ENCODE measurements around the gene ARHGAP19. TPM values are rescaled to one million over a fixed set of nuclear protein-coding genes. Genes with fewer than 3 reads are reported as not detected.

ARHGAP19 gene
- total RNA-seq, 1 experiment from 2014 or later: 9.8 TPM

DNA sequence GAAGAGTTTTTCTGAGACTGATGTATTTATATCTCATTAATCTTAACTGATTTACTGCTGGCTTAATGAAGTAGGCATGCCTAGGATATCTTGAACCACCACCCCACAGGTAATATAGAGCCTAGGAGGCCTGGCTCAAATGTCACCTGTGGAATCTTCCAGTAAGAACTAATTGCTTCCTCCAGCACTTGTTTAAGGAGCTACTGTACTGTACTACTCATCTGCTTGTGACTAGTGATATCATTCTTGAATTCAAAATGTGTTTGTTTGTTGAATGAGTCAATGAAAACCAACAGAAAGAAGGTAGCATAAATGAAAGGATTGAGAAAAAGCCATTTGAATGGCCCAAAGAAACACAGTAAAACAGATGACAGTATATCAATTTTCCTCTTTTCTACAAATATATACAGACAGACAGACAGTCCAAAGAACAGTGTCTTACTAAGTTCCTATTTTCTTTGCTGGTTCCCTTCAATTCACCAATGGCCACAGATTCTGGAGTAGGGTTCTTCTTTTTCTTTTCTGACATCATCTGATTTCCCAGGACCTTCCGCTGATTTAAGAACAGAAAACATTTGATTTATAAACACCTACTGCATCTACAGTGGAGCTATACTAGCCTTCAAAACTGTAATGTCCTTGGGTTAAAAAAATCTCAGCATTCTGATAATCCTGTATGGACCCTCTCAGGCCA lies 63.0 kb downstream of the ARHGAP19 start:
- no peak for DNase-seq (ENCODE audit: low read depth)

DNA sequence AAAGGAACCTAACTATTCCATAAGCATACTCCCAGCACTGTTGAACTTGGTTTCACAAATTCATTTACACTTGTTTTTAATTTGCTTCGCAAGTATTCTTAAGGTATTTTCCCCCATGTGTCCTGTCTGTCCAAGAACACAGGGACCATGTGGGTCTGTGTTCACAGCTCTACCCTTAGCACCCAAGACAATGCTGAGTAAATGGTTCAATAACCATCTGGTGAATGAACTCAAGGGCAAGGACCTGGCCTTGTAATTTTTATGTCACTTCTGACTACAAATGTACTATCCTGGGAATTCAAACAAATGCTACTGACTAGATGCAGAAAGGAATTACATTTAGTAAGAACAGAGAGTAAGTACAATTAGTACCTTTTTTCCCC lies 63.7 kb downstream of the ARHGAP19 start:
- no peak for DNase-seq (ENCODE audit: low read depth)

DNA sequence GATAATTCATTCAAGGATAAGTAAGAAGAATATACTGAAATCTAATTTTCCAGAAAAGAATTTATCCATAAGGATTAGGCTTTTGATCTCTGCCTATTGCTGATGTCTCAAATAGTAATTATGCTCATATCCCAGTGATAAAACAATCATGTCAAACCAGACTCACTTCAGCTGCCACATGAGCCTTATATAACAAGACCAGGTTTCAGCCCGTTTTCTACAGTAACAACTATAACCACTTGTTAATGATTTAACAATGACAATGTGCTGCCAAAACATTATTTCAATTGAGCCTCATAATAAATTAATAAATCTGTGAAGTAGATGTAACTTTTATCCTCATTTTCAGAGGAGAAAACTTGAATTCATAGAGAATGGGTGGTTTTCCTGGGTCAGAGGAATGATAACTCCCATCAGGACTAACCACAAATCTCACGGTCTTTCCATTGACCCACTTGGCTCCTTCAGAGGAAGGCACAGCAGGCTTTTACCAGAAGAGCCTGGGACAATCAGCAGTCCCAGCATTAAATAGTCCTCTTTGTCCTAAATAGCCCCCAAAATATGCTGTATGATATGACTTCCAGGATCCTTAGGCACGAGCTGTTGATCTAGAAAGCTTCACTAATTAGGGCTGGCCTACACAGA lies 64.2 kb downstream of the ARHGAP19 start:
- no peak for DNase-seq (ENCODE audit: low read depth)

DNA sequence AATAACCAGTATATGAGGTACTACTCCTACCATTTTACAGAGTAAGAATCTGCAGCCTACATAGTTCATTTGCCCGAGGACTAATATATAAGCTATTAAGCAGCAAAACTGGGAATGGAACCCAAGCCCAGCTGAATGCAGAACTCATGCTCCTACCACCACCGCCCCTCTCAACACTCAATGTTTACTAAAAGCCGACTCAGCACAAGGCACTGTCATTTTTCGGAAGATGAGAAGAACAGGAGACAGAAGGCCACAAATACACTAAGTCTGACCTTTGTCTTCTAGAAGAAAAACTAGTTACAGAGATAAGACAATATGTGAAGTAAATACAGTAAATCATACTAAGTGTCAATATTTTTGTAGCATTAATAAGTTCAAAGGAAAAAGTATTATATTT lies 66.0 kb downstream of the ARHGAP19 start:
- DNase-seq (ENCODE audit: low read depth): no peak

DNA sequence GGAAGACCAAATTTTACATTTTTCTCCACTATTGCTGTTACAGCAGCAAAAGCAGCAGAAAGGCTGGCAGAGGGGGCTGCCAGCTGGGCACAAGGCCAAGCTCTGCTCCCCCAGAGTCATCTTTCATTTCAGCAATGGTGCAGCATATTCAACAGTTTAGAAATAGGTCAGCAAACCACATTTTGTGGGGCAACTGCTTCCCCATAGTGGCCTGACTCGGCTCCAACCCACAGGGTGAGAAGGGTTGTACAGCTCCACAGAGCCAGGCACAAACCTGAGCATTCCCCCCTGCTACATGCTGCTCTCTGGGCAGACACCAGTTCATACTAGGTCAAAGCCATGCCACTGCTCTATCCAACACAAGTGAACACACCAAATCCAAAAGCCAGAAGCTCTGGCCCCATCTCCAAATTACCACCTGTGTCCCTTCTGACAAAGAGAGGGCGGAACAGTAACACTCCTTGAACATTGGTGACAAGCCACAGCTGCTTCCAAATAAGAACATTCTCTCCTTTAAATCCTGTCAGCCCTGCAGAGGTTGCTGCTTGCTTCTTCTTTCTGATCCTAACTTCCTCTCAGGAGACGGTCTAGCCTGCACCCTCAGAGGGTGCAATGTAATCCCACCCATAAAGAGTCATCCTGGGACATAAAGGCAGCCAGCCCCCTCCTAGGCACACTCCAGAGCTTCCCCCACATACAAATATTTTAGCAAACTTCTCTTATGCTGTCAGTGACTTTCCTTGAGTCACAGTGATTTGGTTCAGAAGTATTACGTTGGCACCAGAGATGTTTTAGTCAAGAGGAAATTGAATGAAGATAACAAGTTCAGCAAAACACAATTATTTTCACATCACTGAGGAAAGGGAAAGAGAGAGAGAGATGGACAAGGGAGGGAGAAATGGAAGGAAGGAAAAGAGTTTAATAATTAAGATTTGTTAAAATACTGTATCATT lies 67.7 kb downstream of the ARHGAP19 start:
- no peak for DNase-seq (ENCODE audit: low read depth)

DNA sequence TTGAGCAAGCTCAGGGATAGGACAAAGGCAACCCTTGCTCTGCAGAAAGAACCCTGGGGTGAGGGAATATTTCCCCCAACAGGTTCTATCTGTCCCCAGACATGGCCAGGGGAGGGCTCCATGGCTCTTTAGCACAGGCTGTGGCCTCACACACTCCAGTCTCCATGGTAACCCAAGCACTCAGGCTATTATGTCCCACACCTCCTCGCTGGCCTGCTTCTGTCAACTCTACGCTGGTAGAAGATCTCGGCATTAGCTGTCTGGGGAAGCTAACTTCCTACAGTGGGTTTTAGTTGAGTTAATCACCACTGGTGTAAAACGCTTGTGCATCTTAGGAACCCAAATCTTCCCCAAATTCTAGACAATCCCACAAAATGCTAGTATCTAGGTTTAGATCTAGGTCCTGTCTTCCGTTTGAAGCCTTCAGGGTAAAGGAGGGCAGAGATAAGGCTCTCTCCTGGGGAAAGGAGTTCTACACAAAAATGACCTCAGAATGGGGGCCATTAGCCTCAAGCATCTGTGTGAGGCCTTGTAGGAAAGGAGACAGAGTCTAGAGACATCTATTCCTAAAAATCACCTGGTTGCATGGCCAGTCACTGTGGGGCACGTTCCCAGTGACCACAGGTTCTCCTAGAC lies 70.0 kb downstream of the ARHGAP19 start:
- no peak for DNase-seq (ENCODE audit: low read depth)

DNA sequence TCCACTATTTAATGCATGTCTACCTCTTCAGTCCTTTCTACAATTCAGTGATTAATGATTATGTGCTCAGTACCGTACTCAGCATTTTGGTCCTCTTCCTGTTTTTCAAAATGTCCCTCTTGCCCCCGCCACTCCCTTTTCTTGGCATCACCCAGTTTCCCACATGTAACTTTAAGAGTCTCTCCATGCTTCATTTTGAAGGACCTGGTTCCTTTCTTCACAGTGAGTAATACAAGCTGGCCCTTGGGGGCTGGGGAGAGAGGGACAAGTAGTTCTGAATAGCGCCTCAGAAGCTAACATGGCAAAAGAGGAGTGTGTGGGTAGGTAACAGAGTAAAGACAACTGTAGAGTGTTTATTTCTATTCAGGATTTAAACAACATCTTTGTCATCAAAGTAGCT lies 72.1 kb downstream of the ARHGAP19 start:
- DNase-seq (ENCODE audit: low read depth): no peak

DNA sequence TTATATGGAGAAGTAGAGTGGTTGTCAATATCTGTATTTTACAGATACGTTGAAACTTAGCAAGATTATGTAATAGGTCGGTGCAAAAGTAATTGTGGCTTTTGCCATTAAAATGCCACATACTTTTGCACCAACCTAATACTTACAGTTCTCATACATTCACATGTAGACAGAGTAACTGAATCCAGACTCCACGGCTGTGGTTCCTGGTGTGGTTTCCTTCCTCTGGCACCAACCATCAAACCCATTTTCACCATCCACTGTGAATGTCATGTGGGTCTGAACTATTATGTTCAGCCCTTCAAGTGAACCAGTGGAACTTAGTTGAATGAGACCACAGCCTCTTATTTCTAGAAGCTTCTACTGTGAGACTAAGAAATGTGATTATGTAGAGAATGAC lies 75.1 kb downstream of the ARHGAP19 start:
- no peak for DNase-seq (ENCODE audit: low read depth)

DNA sequence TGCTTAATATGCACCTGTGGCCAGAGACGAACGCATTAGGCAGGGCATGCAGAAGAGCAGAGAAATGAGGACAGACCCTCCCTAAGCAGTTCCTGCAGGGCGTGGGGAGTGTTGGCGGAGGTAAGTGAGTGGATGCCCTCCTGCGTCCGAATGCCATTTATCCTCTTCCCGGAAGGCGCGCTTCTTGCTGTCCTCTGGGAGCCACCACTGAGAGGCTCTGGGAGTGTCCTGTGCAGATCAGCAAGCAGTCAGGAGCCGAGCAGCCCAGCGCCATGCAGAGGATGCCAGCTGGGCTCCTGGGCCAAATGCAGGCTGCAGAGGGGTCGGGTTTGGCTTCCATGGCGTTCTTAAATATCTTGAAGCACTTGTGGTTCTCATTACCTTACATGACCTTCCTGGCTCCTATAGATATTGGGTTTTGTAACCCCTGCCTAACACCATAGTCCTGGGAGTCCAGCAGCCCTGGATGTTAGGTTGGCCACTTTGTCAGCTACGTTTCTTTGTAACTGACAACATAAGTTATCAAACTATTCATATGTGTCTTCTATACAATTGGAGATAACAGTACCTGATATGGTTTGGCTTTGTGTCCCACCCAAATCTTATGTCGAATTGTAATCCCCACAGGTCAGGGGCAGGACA lies 76.7 kb downstream of the ARHGAP19 start:
- DNase-seq (ENCODE audit: low read depth): no peak

DNA sequence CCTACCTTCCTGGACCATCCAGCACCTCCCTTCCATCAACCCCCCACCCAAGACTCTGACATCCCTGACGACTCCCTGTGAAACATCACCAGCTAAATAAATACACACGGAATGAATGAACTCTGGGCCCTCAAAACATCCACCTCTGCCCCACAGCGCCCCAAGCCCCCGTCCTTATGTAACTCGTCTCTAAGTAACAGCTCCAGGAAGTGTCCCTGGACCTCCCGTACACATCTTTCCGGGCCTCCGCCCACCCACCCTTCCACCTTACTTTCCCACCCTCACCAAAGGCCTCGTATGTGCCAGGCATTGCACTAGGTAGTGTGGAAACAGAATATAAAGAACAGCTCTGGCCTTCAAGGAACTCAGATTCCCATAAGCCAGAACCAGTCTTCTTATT lies 79.0 kb downstream of the ARHGAP19 start:
- DNase-seq (ENCODE audit: low read depth): no peak

DNA sequence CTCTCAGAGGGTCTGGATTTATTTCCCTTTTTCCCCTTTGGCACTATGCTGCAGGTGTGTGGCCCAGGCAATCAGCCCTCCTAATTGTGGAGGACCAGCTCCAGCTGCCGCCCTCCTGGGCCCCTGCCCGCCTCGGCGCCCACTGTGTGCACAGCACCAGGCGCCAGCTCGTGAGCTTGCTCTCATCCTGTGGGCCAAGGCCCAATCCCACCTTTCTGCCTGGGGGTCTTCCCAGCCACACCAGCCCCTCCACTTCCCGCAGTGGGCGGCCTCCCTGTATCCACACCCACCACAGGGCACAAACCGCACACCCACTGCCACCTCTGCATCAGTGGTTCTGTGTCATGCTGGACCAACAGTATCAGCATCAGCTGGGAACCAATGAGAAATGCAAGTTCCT lies 81.2 kb downstream of the ARHGAP19 start:
- DNase-seq (ENCODE audit: low read depth): no peak

DNA sequence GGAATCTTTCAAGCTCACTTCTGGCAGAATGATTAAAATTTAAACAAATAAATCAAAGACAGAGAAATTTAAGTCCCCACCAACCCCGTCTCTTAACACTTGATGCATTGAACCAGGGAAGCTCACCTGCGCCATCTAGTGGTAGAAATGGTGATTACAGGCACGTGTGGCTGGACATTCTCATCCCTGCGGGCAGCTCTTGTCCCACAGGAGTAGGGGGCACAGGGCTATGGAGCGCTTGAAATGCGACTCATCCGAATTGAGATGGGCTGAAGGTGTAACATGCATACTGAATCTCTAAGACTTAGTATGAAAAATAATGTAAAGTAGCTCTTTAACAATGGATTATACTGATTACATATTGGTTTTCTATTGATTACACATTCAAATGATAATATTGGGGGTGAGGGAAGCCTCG lies 81.9 kb downstream of the ARHGAP19 start:
- peak; percentile 64 for DNase-seq (ENCODE audit: low read depth)

DNA sequence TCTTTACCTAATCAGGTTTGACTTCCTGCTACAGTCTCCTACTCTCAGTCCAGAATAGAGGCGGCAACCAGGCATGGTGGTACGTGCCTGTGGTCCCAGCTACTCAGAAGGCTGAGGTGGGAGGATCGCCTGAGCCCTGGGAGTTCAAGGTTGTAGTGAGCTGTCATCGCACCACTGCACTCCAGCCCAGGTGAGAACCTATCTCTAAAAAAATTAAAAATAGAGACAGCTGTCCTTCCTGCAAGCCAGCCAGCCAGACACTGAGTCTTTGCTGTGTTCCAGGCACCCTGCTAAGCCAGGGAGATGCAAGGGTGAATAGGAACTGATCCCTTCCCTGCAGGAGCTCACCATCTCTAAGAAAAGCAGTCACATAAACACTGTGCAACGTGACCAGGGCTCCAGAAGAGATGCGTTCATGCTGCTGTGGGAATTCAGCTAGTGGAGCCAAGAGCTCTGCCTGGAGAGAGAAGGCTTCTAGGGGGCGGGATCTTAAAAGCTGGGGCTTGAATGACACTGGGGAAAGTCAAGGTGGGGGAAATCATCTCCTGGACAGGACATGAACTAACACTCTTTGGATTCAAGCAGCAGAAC lies 84.6 kb downstream of the ARHGAP19 start:
- DNase-seq (ENCODE audit: low read depth): no peak

DNA sequence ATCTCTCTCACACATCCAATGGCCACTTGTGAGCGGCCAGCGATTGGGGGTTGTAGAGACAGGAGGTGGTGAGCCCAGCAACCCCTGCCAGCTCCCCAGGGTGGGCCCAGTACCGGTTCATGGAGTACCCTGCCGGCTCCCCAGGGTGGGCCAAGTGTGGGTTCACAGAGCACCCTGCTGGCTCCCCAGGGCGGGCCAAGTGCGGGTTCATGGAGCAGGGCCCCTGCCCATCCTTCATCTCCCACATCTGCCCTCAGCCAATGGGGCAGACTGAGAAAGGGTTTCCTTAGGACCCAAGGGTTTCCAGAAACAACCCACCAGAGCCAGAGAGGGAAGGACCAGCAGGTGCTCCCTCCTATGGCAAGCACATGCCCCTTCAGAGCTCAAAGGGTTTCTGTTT lies 85.3 kb downstream of the ARHGAP19 start:
- DNase-seq (ENCODE audit: low read depth): no peak

DNA sequence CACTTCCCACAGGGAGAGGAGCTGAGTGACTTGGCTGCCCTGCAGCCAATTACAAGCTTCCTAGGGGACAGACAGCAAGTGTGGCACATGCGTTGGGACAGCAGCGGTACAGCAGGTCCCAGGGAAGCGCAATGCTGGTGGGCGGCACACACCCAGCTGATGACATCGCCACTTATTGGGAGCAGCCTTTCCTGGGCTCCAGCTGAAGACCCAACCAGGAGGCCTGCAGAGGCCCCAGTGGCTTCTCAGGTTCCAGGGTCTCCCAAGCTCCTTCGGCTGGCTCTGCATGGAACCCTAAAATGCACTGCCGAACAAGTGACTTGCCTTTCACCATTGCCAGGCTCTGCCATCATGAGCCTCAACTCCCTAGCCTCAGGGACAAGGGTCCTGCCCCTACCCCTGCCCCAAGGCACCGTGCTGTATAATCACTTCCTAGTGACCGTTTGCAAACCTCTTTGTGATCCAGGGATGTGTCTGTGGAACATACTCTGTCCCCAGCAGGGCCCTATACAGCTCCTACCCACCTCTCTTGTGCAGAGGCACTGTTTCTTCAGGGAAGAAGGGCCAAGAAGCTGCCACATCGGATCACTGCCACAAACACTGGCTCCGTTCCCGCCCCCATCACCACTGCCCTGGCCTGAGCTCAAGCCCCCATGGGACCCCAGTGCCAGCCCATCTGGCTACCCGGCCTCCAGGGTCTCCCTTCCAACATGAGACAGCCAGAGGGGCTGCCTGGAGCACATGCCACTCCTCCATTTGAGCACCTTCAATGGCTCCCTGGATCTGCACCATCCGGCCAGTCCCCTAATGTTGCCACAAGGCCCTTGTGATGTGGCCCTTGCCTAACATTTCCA lies 87.4 kb downstream of the ARHGAP19 start:
- DNase-seq (ENCODE audit: low read depth): no peak

DNA sequence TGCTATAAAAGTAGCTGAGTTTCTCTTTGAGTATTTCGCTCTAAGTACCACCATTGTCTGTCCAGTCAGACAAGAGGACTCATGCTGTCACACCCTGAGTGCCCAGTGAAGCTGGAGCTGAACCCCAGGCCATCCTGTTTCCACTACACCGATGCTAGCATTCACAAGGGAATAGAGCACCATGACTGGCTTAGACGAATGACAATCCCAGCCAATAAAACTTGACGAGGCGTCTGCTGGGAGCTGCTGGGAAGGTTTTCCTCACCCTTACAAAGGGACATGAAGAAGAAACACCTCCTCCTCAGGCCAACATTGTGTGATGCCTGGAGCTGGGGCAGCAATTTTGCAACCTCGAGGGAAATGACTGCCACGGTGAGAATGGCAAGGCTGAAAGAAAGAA lies 89.2 kb downstream of the ARHGAP19 start:
- no peak for DNase-seq (ENCODE audit: low read depth)

DNA sequence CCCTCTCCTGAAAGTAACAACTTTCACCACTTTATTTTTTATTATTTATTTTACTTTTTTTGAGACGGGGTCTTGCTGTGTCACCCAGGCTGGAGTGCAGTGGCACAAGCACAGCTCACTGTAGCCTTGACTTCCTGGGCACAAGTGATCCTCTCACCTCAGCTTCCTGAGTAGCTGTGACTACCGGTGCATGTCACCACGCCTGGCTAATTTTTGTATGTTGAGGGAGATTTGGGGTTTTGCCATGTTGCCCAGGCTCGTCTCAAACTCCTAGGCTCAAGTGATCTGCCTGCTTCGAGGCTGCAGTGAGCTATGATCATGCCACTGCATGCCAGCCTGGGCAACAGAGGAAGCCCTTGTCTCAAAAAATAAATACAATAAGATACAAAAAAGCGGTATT lies 91.8 kb downstream of the ARHGAP19 start:
- no peak for DNase-seq (ENCODE audit: low read depth)

DNA sequence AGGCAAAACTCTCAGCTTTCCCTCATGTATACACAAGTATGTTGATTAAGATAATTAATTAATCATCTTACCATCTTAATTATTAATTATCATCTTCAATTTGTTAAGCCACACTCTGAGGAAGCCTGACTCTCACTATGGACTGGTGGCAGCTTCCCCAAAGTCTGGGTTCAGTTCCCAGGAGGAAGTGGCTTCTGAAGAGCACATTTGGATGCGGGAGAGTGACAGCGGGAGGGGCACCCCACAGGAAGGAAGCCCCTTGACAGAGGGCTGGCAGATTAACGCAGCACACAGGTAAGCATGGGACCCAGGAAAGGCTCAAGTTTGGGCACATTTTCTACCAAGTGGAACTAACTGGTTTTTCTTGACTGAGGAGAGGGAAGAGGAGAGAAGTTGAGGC lies 93.3 kb downstream of the ARHGAP19 start:
- DNase-seq (ENCODE audit: low read depth): no peak

DNA sequence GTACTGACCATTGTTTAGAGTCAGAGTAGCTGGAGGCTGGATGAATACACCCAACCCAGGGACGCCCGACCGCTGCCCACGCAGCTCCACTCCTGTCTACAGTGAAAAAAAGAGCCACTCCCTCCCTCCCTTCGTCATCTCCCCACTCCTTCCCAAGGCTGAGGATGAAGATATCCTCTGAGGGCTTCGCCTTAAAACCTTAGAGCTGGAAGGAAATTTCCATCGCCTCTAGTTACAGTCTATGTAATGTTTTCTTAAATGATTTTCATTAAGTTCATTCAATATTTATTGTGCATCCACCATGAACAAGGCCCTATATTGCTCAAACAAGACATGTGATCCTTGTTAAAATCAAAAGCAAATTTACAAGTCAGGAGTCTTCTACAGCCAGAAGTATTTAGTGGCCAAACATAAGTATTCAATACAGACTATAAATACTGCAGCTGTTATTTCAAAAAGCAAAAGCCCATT lies 95.4 kb downstream of the ARHGAP19 start:
- no peak for DNase-seq (ENCODE audit: low read depth)

All from Daoy (cell line).